GM18526 (cell line): Measurements from ENCODE around the gene DDX1.

ENCODE experiments used
- POLR2A ChIP-seq: IDR thresholded peaks from 3 replicates; pipeline ENCODE4 v1.6.1; 2011; ENCODE audit not compliant: insufficient read length; ENCODE audit errors: extremely low read depth

The DDX1 gene

GRCh38 chr2:15591692-15592463 lies at the start of gene DDX1:
TSS of gene DDX1 (plus strand) at chr2:15591868. CDS start at chr2:15591934, 66 bp downstream.
- TF ChIP-seq POLR2A, result peak; percentile 86

- no peak for TF ChIP-seq POLR2A
Measured at GRCh38 chr2:15543053-15543452, 48.6 kb upstream of the DDX1 start.

DNA sequence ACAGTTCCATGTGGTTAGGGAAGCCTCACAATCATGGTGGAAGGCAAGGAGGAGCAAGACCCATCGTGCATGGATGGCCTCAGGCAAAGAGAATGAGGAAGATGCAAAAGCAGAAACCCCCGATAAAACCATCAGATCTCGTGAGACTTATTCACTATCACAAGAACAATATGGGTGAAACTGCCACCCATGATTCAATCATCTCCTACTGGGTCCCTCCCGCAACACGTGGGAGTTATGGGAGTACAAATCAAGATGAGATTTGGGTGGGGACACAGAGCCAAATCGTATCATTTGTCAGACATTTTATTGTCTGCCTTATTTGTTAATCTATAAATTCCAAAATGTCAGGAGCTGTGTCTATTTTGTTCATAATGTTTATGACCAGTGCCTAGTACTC lies 48.1 kb upstream of the DDX1 start:
- TF ChIP-seq POLR2A, result no peak

DNA sequence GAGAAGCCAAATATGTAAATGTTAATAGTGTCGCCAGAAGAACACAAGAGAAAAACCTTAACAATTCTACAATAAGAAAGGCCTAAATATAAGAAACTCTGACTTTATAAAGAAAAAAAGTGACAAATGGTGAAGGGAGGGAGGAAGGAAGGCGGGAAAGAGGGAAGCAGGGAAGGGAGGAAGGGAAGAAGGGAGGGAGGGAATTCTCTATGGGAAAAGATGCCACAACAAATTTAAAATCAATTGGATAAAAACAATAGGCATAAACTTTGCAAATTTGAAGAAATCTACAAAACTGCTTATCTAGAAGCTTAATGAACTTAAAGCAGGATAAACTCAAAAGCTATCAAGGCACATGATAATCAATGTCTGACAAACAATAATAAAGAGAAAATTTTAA lies 47.4 kb upstream of the DDX1 start:
- TF ChIP-seq POLR2A, result no peak

GRCh38 chr2:15546297-15547098 lies 45.2 kb upstream of the DDX1 start:
- no peak for TF ChIP-seq POLR2A

DNA sequence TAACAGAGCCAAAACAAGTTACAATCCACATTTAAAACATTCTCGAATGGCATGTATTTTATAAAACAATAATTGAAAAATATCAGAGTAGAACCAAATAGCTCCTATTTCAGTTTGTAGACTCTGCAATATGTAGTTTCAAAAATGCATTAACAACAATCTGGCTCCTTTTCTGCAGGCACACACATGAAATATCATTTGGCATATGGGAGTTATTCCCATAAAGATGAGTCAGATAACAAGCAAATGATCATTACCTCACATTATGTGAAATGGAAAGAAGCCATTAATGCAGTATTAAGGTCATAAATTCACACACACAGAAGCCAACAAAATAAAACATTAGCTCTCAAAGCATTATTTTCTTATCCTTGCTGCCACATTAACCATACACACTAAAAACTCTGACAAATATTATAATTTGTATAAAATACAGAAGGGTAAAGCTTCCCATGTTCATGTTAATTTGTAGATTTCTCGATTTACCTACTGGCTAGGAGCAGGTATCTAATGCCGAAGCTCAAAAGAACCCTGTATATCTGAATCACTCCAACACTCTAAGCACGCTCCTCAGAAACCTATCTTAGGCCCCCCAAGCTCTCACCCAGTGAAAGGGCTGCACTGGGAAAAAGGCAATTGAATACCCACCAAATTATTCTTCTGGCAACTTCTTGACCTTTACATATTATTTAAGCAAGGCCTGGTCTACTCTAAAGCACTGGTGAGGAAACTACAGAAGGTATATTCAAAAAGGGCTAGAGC lies 44.4 kb upstream of the DDX1 start:
- TF ChIP-seq POLR2A, result no peak

DNA sequence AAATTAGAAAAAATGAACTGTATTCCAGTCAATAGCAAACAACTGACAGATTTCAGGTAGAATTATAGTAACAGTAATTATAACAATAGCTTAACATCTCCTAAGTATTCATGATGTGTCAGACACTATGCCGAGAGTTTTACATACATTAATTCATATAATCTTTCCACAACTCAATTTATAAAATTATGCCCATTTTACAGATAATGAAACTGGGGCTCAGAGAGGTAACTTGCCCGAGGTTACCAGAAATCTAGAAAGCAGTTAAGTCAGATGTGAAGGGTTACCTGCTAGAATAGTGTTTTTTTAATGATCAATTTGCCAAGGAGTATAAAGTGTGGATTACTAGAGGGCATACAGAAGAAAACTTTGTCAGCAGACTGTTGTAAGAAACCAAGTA lies 42.7 kb upstream of the DDX1 start:
- no peak for TF ChIP-seq POLR2A

- TF ChIP-seq POLR2A, result no peak
Measured at GRCh38 chr2:15553519-15553918, 38.1 kb upstream of the DDX1 start.

- TF ChIP-seq POLR2A, result no peak
Measured at GRCh38 chr2:15553951-15554350, 37.7 kb upstream of the DDX1 start.

GRCh38 chr2:15554525-15555218 lies 37.0 kb upstream of the DDX1 start:
- TF ChIP-seq POLR2A, result no peak

GRCh38 chr2:15555760-15556193 lies 35.9 kb upstream of the DDX1 start:
- TF ChIP-seq POLR2A, result no peak

- TF ChIP-seq POLR2A, result no peak
Measured at GRCh38 chr2:15556311-15556930, 35.2 kb upstream of the DDX1 start.

DNA sequence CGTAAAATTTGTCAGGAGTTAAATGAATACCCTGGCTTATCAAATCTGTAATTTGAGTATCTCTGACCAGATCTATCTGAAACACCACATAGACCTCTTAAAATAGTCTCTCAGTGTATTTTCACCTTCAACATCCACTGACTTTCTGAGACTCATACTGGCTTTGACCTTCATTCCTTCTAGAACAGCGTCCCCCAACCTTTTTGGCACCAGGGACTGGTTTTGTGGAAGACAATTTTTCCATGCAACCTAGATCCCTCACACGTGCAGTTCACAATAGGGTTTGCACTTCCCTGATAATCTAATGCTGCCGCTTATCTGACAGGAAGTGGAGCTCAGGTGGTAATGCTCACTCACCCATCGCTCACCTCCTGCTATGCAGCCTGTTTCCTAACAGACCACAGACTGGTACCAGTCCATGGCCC lies 33.8 kb upstream of the DDX1 start:
- TF ChIP-seq POLR2A, result no peak

DNA sequence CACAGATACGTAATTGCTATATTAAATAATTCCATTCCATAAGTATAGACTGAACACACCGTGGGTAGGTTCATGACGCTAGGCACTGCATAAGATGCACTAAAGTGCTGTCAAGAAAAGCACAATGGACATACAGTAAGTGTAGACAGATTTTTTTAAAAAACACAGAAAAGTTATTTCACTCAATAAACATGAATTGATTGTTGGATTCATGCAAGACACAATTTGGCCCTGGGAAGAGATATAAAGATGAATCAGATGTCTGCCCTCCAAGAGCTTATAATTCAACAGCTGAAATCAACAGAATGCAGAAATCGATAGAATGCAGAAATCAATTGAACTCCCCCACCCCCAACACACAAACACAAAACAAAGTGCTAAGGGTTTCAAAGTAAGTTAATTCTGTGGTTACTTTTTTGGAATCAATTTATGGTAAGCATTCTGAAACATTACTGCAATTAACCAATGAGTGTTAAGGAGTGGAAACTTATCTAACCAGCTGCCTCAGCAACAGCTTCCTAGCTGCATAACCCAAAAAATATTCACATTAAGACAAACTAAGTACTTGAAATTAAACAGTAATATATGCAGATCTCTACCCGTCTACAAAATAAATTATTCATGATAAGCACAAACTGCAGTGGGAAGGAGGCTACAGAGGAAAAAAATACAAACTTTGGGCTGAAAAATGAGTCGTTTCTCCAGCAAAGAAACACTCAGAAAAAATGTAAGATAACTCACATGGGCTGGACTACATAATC lies 32.1 kb upstream of the DDX1 start:
- no peak for TF ChIP-seq POLR2A
